Stimulated activated memory B cell treated with anti-CD40 and anti-IgM and Interleukin-4, amounts not matched to agents 10 μg/mL and 1 μg/mL and 100 μg/mL, for 72 hours (primary cell): ENCODE results near the gene HAGH.

Experiments used
- ATAC-seq: fragments of 150-1000 bp; cut with Tn5 transposase; 2 replicates; pipeline ENCODE4 v1.10.0; 2021
- H3K27ac Mint-ChIP-seq: one replicate; pipeline ENCODE4 v1.8.0; 2022; ENCODE audit warnings: mild to moderate bottlenecking, mixed read lengths
- H3K27me3 Mint-ChIP-seq: one replicate; pipeline ENCODE4 v1.8.0; 2022; ENCODE audit warnings: mixed read lengths
- H3K36me3 Mint-ChIP-seq: one replicate; pipeline ENCODE4 v1.8.0; 2022; ENCODE audit warnings: mixed read lengths
- H3K4me1 Mint-ChIP-seq: one replicate; pipeline ENCODE4 v1.8.0; 2022; ENCODE audit warnings: mixed read lengths
- H3K4me3 Mint-ChIP-seq: one replicate; pipeline ENCODE4 v1.8.0; 2022; ENCODE audit warnings: mild to moderate bottlenecking, moderate library complexity, mixed read lengths
- H3K9me3 Mint-ChIP-seq: one replicate; pipeline ENCODE4 v1.8.0; 2022; ENCODE audit warnings: mixed read lengths

HAGH gene

GRCh38 chr16:1759511-1759910, 67.1 kb downstream of the HAGH start:
- Mint-ChIP-seq H3K36me3 (peaks cover 38% of the 10 kb centered on the region), H3K4me3 (no peak overlapping the region), H3K4me1 (no peaks in the 10 kb centered on the region), H3K9me3 (no peaks in the 10 kb centered on the region), H3K27me3 (no peaks in the 10 kb centered on the region), H3K27ac (no peak overlapping the region)
- no peak for ATAC-seq

GRCh38 chr16:1758923-1759322, 67.7 kb downstream of the HAGH start:
- H3K36me3 Mint-ChIP-seq = peaks cover 42% of the 10 kb centered on the region
- no peaks in the 10 kb centered on the region for H3K9me3 Mint-ChIP-seq
- H3K4me3 Mint-ChIP-seq = no peak overlapping the region
- no peaks in the 10 kb centered on the region for H3K27me3 Mint-ChIP-seq
- H3K27ac Mint-ChIP-seq = no peak overlapping the region
- no peaks in the 10 kb centered on the region for H3K4me1 Mint-ChIP-seq
- no peak for ATAC-seq

GRCh38 chr16:1757714-1758461, 68.7 kb downstream of the HAGH start:
- no peaks in the 10 kb centered on the region for H3K9me3 Mint-ChIP-seq
- no peaks in the 10 kb centered on the region for H3K27me3 Mint-ChIP-seq
- ATAC-seq = no peak
- H3K36me3 Mint-ChIP-seq = peaks cover 42% of the 10 kb centered on the region
- H3K27ac Mint-ChIP-seq = no peak overlapping the region
- H3K4me3 Mint-ChIP-seq = no peak overlapping the region
- H3K4me1 Mint-ChIP-seq = no peaks in the 10 kb centered on the region
